ENCODE results near the gene FAM221B.

- TF ChIP-seq, protein P1, sequence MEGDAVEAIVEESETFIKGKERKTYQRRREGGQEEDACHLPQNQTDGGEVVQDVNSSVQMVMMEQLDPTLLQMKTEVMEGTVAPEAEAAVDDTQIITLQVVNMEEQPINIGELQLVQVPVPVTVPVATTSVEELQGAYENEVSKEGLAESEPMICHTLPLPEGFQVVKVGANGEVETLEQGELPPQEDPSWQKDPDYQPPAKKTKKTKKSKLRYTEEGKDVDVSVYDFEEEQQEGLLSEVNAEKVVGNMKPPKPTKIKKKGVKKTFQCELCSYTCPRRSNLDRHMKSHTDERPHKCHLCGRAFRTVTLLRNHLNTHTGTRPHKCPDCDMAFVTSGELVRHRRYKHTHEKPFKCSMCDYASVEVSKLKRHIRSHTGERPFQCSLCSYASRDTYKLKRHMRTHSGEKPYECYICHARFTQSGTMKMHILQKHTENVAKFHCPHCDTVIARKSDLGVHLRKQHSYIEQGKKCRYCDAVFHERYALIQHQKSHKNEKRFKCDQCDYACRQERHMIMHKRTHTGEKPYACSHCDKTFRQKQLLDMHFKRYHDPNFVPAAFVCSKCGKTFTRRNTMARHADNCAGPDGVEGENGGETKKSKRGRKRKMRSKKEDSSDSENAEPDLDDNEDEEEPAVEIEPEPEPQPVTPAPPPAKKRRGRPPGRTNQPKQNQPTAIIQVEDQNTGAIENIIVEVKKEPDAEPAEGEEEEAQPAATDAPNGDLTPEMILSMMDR (IDR thresholded peaks at IDR 0.05): no peak
- TF ChIP-seq EP300 (IDR thresholded peaks at IDR 0.05): no peak
- TF ChIP-seq POLR2AphosphoS5 (IDR thresholded peaks at IDR 0.05): no peak
- TF ChIP-seq POLR2A (IDR thresholded peaks at IDR 0.05): no peak
Observed at GRCh38 chr9:35767458-35767857, 61.1 kb downstream of the FAM221B start.
